ENCODE results near the gene CACNG6. TPM values are rescaled to one million over a fixed set of nuclear protein-coding genes. Genes with fewer than 3 reads are reported as not detected.

CACNG6 gene
- total and polyA plus RNA-seq, 8 donors: not detected

DNA sequence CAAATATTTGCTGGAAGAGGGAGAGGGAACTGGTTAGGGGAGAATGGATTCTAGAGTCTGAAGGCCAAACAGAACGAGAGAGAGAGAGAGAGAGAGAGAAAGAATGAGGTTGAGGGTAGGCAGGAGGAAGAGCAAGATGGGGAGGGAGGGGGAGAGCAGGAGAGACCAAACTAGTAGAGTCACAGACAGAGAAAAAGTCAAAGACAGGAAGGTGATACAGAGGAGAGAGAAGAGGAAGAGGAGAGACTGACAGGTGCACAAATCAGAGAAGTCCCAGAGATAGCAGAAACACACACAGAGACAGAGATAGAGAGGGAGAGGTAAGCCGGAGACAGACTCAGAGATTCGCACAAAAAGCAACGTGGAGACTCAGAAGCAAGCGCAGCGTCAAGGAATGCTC, 5.6 kb upstream of the CACNG6 start:
- TF ChIP-seq, protein P1, sequence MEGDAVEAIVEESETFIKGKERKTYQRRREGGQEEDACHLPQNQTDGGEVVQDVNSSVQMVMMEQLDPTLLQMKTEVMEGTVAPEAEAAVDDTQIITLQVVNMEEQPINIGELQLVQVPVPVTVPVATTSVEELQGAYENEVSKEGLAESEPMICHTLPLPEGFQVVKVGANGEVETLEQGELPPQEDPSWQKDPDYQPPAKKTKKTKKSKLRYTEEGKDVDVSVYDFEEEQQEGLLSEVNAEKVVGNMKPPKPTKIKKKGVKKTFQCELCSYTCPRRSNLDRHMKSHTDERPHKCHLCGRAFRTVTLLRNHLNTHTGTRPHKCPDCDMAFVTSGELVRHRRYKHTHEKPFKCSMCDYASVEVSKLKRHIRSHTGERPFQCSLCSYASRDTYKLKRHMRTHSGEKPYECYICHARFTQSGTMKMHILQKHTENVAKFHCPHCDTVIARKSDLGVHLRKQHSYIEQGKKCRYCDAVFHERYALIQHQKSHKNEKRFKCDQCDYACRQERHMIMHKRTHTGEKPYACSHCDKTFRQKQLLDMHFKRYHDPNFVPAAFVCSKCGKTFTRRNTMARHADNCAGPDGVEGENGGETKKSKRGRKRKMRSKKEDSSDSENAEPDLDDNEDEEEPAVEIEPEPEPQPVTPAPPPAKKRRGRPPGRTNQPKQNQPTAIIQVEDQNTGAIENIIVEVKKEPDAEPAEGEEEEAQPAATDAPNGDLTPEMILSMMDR (IDR thresholded peaks at IDR 0.05): no peak
- Histone ChIP-seq H3K36me3 (no peaks in the 10 kb centered on the region), H3K27me3 (peaks cover 0 to 21% (median 0%) of the 10 kb centered on the region in 4 donors), H3K9me3 (no peaks in the 10 kb centered on the region), H3K4me3 (no peak overlapping the region), H3K4me1 (no peaks in the 10 kb centered on the region), H3K27ac (no peak overlapping the region)
- DNase-seq (no peak), ATAC-seq (no peak), FAIRE-seq (no peak)
- 54 to 66% methylated on average over 6 of the region's 6 CpGs for WGBS, 2 donors
- intact Hi-C loops (cut with DNase I): no loop called here

DNA sequence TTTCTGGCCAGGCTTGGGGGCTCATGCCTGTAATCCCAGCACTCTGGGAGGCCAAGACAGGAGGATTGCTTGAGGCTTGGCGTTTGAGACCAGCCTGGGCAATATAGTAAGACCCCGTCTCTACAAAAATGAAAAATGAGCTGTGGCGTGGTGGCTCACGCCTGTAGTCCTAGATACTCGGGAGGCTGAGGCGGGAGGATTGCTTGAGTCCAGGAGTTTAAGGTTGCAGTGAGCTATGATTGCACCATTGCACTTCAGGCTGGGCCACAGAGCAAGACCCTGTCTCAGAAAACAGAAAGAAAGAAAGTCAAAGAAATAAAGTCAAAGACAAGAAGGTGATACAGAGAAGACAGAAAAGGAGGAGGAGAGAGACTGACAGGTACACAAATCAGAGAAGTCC, 2.5 kb upstream of the CACNG6 start:
- no peak for DNase-seq
- FAIRE-seq: no peak
- no peaks in the 10 kb centered on the region for H3K4me1 ChIP-seq
- intact Hi-C loops (cut with DNase I): no loop called here
- H3K36me3 ChIP-seq: no peaks in the 10 kb centered on the region
- no peaks in the 10 kb centered on the region for H3K9me3 ChIP-seq
- no peak for ATAC-seq
- H3K27ac ChIP-seq: no peak overlapping the region
- 64 to 76% methylated on average over 6 of the region's 6 CpGs for WGBS, 2 donors
- TF ChIP-seq, protein P1 (IDR thresholded peaks at IDR 0.05): no peak
- H3K27me3 ChIP-seq: peaks cover 0 to 12% (median 4%) of the 10 kb centered on the region in 4 donors
- no peak overlapping the region for H3K4me3 ChIP-seq

DNA sequence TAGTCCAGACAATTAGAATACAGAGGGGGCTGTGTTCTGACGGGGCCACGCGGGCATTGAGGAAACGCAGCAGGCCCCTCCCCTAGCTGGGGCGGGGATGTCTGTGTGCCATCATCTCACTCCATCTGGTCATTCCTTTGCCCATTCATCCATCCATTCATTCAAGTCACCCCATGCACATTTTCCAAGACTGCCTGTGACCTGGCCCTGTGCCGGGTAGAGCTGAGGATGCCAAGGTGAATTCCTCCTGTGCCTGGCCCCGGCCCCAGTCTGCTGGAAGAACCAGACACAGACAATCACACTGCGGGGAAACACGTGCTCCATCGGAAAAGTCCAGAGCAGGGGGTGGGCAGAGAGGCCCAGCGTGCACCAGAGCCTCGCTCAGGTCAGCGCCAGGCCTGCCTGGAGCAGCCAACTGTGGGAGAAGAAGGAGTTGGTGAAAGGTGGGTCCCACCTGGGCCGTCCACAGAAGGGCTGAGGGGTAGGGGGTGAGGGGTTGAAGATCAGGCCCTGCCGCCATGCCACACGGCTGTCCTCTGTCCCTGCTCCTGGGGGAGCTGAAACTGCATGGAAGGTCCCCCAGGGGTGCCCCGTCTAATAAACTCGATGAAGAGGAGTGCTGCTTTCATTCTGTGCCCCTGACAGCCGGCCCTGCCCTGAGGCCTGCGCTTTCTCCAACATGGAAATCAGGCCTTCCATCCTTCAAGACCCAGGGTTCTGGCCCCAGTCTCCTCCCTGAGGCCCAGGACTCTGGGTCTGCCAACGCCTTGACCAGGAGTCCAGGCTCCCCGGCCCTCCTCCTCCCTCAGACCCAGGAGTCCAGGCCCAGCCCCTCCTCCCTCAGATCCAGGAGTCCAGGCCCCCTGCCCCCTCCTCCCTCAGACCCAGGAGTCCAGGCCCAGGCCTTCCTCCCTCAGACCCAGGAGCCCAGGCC, 1.6 kb upstream of the CACNG6 start:
- DNase-seq: no peak
- Histone ChIP-seq H3K36me3 (no peaks in the 10 kb centered on the region), H3K9me3 (no peaks in the 10 kb centered on the region), H3K4me3 (no peak overlapping the region), H3K4me1 (no peaks in the 10 kb centered on the region), H3K27me3 (peaks cover 0 to 12% (median 4%) of the 10 kb centered on the region in 4 donors), H3K27ac (no peak overlapping the region)
- intact Hi-C loops (cut with DNase I): no loop called here
- no peak for FAIRE-seq
- 56 to 63% methylated on average over 20 to 22 of the region's 22 CpGs for WGBS, 2 donors
- ATAC-seq: no peak
- TF ChIP-seq, protein P1 (IDR thresholded peaks at IDR 0.05): no peak

DNA sequence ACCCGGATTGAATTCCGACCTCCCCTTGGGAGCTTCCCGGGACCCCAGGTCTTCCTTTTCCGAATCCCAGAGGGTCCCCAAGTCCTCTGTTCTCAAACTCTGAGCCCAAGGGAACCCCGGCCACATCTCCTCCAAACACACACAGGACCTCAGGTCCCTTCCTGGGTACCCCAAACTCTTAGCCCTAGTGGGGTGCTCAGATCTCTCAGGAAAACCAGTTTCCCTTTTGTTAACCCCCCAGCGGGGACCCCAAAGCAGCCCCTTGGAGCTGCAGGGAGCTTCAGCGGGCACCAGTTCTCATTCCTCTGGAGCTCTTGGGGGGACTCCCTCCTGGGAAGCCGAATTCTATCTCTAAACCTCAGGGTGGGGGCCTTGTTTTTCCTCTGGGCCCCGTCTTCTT, 774 bp downstream of the CACNG6 start:
- FAIRE-seq (no peak), DNase-seq (no peak), ATAC-seq (no peak)
- Histone ChIP-seq H3K27ac (no peak overlapping the region), H3K27me3 (peaks cover 0 to 15% (median 4%) of the 10 kb centered on the region in 4 donors), H3K4me3 (no peak overlapping the region), H3K9me3 (no peaks in the 10 kb centered on the region), H3K4me1 (no peaks in the 10 kb centered on the region), H3K36me3 (no peaks in the 10 kb centered on the region)
- TF ChIP-seq, protein P1 (IDR thresholded peaks at IDR 0.05): no peak
- intact Hi-C loops (cut with DNase I): no loop called here
- WGBS, 2 donors: 54 to 71% methylated on average over 9 of the region's 9 CpGs

DNA sequence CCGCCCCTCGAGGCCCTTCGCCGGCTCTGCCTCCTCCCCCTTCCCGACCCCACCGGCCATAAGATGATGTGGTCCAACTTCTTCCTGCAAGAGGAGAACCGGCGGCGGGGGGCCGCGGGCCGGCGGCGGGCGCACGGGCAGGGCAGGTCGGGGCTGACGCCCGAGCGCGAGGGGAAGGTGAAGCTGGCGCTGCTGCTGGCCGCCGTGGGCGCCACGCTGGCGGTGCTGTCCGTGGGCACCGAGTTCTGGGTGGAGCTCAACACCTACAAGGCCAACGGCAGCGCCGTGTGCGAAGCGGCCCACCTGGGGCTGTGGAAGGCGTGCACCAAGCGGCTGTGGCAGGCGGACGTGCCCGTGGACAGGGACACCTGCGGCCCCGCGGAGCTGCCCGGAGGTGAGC, 1.4 kb downstream of the CACNG6 start:
- Histone ChIP-seq H3K4me1 (no peaks in the 10 kb centered on the region), H3K4me3 (no peak overlapping the region), H3K27me3 (peaks cover 0 to 15% (median 4%) of the 10 kb centered on the region in 4 donors), H3K36me3 (no peaks in the 10 kb centered on the region), H3K27ac (no peak overlapping the region), H3K9me3 (no peaks in the 10 kb centered on the region)
- 19 to 21% methylated on average over 42 to 43 of the region's 43 CpGs for WGBS, 2 donors
- TF ChIP-seq, protein P1 (IDR thresholded peaks at IDR 0.05): no peak
- DNase-seq: no peak
- intact Hi-C loops (cut with DNase I): no loop called here
- FAIRE-seq: no peak
- no peak for ATAC-seq

All from pancreas (tissue), 10 donors.